K562 treated with DMSO at 1 percent for 24 hours (cell line): ENCODE measurements around the gene CRIP2. TPM values are rescaled to one million over a fixed set of nuclear protein-coding genes. Genes with fewer than 3 reads are reported as not detected.

ENCODE experiments used
- total RNA-seq: library from RNA; unstranded; fragments of 300-600 nt; gene quantifications from 2 replicates; pipeline ENCODE4 v1.2.3, GENCODE V29; 2022; ENCODE audit warnings: low read depth; ENCODE audit not compliant: insufficient read depth

Gene CRIP2, protein sequence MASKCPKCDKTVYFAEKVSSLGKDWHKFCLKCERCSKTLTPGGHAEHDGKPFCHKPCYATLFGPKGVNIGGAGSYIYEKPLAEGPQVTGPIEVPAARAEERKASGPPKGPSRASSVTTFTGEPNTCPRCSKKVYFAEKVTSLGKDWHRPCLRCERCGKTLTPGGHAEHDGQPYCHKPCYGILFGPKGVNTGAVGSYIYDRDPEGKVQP
- 2.7 and 6.1 TPM in 2 replicates for total RNA-seq

DNA sequence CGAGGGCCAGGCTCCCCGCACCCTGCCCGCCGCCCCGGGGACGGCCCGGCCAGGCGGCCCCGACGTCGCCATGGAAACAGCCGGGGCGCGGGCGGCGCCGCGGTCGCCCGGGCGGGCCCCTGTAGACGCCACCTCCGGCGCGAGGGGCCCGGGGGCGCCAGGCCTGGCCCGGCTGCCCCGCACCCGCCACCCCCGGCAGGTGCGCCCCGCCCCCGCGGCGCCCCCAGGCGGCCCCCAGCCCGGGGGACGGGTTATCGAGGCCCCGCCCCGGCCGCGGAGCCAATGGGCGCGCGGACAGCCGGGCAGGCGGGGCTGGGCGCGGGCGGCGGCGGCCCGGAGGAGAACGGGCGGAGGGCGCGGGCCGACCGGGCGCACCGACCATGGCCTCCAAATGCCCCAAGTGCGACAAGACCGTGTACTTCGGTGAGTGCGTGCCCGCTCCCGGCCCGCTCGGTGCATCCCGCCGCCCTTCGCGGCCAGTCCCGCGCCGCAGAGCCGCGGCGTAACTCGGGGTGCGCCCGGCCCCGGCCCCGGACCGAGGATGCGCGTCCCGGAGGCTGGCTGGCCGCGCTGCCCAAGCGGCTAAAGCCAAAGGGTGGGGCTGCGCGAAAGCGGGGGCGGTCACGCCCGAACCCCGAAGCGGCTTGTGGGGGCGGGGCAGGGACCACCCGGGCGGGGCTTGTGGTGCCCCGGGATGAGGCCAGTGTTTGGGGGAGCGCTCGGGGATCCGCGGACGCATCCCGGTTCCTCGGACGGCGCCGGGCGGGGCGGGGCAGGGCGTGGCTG is at the start of gene CRIP2:
Gene CRIP2 (plus strand): TSS at position 339 of the 786 bp plus-strand sequence. CDS start 42 bp downstream, at position 381.

DNA sequence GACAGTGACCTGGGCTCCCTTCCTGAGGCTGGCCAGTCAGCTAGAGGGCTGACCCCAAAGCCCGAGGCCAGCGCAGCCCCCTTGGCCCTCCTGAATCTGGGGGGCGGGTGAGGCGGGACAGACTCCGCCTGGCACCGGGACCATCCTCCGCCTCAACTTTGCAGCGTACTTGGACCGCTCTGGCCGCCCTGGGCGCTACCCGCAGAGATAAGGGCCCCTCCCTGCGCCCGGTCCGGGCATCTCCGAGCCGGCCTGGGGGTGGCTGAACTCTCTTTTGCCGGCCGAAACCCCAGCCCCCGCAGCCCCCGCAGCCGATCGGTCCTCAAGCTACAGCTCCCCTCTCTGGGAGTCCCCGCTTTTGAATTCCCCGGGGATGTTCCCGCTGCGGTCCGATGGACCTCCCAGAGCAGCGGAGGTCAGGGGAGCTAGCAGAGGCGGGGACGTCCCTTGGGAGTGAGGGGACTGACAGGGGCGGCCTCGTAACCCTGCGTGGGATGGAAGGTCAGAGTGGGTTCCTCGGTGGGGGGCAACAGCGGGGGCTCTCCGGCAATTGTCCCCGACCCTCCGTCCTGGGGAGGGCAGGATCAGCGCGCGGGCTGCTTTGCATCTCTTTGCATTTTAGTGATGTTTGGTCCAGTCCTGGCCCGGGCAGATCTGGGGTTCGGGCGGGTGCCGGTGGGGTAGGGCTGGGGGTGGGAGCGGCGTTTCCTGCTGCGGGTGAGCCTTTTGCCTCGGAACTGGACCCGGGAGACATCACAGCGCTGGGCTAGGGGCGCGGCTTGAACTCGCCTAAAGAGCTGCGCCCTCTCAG is 11.7 kb downstream of the CRIP2 start, which contains the start of gene CRIP1:
Gene CRIP1 (plus strand): TSS at position 724 of the 811 bp plus-strand sequence. CDS start 374 bp downstream, outside the sequence.

DNA sequence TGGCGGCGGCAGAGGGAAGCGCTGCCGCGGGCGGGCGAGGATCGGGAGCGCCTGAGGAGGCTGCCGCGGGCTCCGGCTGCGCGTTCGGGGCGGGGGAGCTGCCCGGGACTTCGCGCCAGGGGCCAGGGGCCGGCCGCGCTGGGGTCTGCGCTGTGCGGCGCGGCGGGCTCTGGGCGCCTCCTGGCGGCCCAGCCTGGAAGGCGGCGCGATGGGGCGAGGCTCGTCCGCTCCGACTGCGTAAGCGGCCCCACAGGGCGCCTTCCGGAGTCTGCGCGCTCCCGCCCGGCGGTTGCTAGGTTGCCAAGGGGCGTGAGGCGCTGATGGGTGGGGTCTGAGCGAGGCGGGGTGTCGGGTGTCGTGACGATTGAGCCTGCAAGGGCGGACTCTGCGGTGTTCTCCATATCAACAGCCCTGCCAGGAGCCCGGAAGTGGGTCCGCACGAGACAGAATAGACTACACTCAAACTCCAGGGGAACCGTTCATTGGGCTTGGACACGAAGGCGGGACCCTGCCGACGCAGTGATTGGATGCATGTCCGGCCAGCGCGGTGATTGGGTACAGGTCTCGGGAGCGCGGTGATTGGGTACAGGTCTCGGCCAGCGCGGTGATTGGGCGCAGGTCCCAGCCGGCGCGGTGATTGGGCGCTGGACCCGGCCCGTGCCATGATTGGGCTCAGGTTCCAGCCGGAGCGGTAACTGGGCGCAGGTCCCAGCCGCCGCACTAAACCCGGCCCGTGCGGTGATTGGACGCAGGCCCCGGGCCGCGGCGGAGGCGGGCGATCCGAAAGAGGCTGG is 16.1 kb downstream of the CRIP2 start, which contains the start of gene TEDC1:
Gene TEDC1 (plus strand): TSS at position 675 of the 794 bp plus-strand sequence. CDS start 130 bp downstream, outside the sequence.

DNA sequence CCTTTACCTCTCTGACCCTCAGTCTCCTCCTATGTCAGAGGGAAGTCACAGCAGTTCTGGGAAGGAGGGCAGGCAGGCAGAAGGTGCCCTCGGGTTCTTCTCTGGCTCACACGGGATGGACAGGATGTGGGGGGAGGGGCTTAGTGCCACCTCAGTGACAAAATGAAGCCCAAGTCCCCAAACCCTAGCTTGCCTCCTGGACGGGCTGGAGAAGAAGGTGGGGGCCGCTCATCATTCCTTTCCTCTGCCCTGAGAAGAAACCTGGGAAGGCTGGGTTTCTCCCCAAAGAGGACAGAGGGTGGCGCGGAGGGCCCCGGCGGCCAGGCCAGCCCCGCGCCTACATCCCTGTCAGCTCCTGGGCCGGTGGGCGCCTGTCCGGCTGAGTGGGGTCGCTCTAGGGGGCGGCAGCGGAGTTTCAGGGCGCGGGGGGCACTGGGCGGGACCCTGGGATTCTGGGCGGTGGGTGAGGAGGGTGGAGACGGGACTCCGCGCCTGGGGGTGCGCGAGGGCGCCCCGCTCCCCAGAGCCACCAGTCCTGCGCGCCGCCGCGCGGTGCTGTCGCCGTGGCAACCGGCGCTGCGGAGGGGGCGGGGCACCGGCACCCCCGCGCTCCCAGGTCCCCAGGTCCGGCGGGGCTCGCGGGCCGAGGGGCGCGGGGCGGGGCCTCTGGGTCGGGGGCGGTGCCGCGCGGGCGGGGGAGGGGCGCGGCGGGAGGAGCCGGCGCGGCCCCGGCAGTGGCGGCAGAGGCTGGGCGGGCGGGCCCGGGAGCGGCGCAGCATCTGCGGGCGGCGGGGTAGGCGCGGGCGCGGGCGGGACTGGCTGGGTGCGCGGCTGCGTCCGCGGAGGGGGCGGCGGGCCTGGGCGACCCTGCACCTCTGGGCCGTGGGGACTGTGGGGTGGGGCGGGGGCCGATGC is 51.5 kb downstream of the CRIP2 start, which contains the start of gene TMEM121:
Gene TMEM121 (plus strand): TSS at position 723 of the 915 bp plus-strand sequence. CDS start 2,252 bp downstream, outside the sequence.

Other genes starting within 250 kb of the CRIP2 start
- not detected in 2 replicates for gene BTBD6, start 226.3 kb upstream of the CRIP2 start, total RNA-seq
- 33.4 and 35.6 TPM in 2 replicates for gene BRF1, start 173.8 kb upstream of the CRIP2 start, total RNA-seq
- 26.2 and 33.9 TPM in 2 replicates for gene PACS2, start 160.1 kb upstream of the CRIP2 start, total RNA-seq
- 0.72 and 1.2 TPM in 2 replicates for gene TEX22, start 76.3 kb upstream of the CRIP2 start, total RNA-seq
- gene MTA1, start 55.0 kb upstream of the CRIP2 start, total RNA-seq = 52.9 and 65.7 TPM in 2 replicates
- gene CRIP1, start 12.1 kb downstream of the CRIP2 start, total RNA-seq = not detected in 2 replicates
- gene TEDC1, start 16.4 kb downstream of the CRIP2 start, total RNA-seq = 35.6 and 38.7 TPM in 2 replicates
- 0.56 and 0.61 TPM in 2 replicates for gene TMEM121, start 51.8 kb downstream of the CRIP2 start, total RNA-seq